Uterus (tissue), 2 donors: ENCODE data around the gene FAM228A.

Experiments
- CTCF ChIP-seq, 4 experiments: fragments of 200-600 bp in 2 of 4; fragments of 450-650 bp in 2 of 4; sonication (generic) in 2 of 4; IDR thresholded peaks; one replicate each; pipeline ENCODE4 v1.5.1; 2016 to 2019; ENCODE audit warnings: antibody characterized with exemption in 4 of 4, mild to moderate bottlenecking in 2 of 4, moderate library complexity in 1 of 4
- POLR2A ChIP-seq, 2 donors: fragments of 450-650 bp; IDR thresholded peaks; one replicate each; pipeline ENCODE4 v1.6.1; 2016; ENCODE audit warnings: antibody characterized with exemption in 2 of 2, mild to moderate bottlenecking in 1 of 2, moderate library complexity in 1 of 2

- TF ChIP-seq CTCF (IDR thresholded peaks at IDR 0.05) (no peak), POLR2A (IDR thresholded peaks at IDR 0.05) (no peak)
These were observed 50.8 kb downstream of the FAM228A start for GRCh38 chr2:24225499-24226242.
